Astrocyte (in vitro differentiated cells and primary cell): ENCODE data around the gene IMMP2L.

Source experiments
- CTCF ChIP-seq: IDR thresholded peaks from 2 replicates; pipeline ENCODE4 v1.5.1; 2011; ENCODE audit warnings: low read depth, mild to moderate bottlenecking, inconsistent platforms, low read length, moderate library complexity; ENCODE audit not compliant: insufficient read depth
- EZH2 ChIP-seq: IDR thresholded peaks from 2 replicates; pipeline ENCODE4 v1.6.1; 2012; ENCODE audit warnings: mild to moderate bottlenecking, low read length, inconsistent platforms; ENCODE audit not compliant: insufficient read depth

GRCh38 chr7:111093496-111093895, 468.8 kb downstream of the IMMP2L start:
- TF ChIP-seq CTCF (no peak), EZH2 (no peak)
